HepG2 (cell line): Measurements from ENCODE around the gene F7. TPM values are rescaled to one million over a fixed set of nuclear protein-coding genes. Genes with fewer than 3 reads are reported as not detected.

Experiments
- BHLHE40 ChIP-seq: IDR thresholded peaks from 2 replicates; pipeline ENCODE4 v1.6.1; 2011; ENCODE audit warnings: low read length, improper control_type of control experiment
- CTCF ChIP-seq: sonication (generic); formaldehyde crosslinking; IDR thresholded peaks from 2 replicates; pipeline ENCODE4 v1.5.0; 2020; ENCODE audit warnings: mild to moderate bottlenecking, missing genetic modification reagents, moderate library complexity
- KDM1A ChIP-seq: IDR thresholded peaks from 2 replicates; pipeline ENCODE4 v1.6.1; 2016; ENCODE audit warnings: missing compliant biosample characterization
- PBX2 ChIP-seq: IDR thresholded peaks from 2 replicates; pipeline ENCODE4 v1.6.1; 2016; ENCODE audit warnings: control low read depth
- RNF2 ChIP-seq: fragments of 450-650 bp; conservative IDR thresholded peaks from 2 replicates; pipeline ENCODE4 v1.6.1; 2016; ENCODE audit warnings: low read depth
- SKI ChIP-seq: fragments of 450-650 bp; IDR thresholded peaks from one replicate; pipeline ENCODE4 v1.6.1; 2018; ENCODE audit warnings: mild to moderate bottlenecking; ENCODE audit not compliant: partially characterized antibody
- SOX5 ChIP-seq: IDR thresholded peaks from 2 replicates; pipeline ENCODE4 v1.6.1; 2016; ENCODE audit warnings: borderline replicate concordance
- SYNCRIP ChIP-seq: fragments of 200-400 bp; formaldehyde crosslinking; IDR thresholded peaks from 2 replicates; pipeline ENCODE4 v1.6.1; 2018; ENCODE audit warnings: mild to moderate bottlenecking, low read depth, low read length; ENCODE audit not compliant: insufficient read depth
- TIGD3 ChIP-seq: sonication (generic); formaldehyde crosslinking; IDR thresholded peaks from 2 replicates; pipeline ENCODE4 v1.5.1; 2020; ENCODE audit warnings: mild to moderate bottlenecking, missing genetic modification reagents, borderline replicate concordance
- WIZ ChIP-seq: sonication (generic); formaldehyde crosslinking; IDR thresholded peaks from 2 replicates; pipeline ENCODE4 v1.5.1; 2020; ENCODE audit warnings: mild to moderate bottlenecking, missing genetic modification reagents
- ZNF205 ChIP-seq: IDR thresholded peaks from 2 replicates; pipeline ENCODE4 v1.6.1; 2018; ENCODE audit warnings: missing biosample characterization, missing genetic modification reagents
- ZNF275 ChIP-seq: sonication (generic); formaldehyde crosslinking; IDR thresholded peaks from 2 replicates; pipeline ENCODE4 v1.8.0; 2022; ENCODE audit warnings: missing genetic modification reagents, mild to moderate bottlenecking, inconsistent platforms, borderline replicate concordance
- ZNF3 ChIP-seq: IDR thresholded peaks from 2 replicates; pipeline ENCODE4 v1.7.0; 2017; ENCODE audit warnings: inconsistent platforms
- ZNF350 ChIP-seq: sonication (generic); formaldehyde crosslinking; IDR thresholded peaks from 2 replicates; pipeline ENCODE4 v1.4.0; 2020; ENCODE audit warnings: mild to moderate bottlenecking, low read depth, missing genetic modification reagents, borderline replicate concordance
- ZNF484 ChIP-seq: sonication (generic); formaldehyde crosslinking; IDR thresholded peaks from 2 replicates; pipeline ENCODE4 v1.5.1; 2020; ENCODE audit warnings: mild to moderate bottlenecking, low read depth, missing genetic modification reagents, borderline replicate concordance
- ZNF574 ChIP-seq: sonication (generic); formaldehyde crosslinking; IDR thresholded peaks from 2 replicates; pipeline ENCODE4 v1.4.0; 2020; ENCODE audit warnings: missing genetic modification reagents
- ZNF704 ChIP-seq: sonication (generic); formaldehyde crosslinking; IDR thresholded peaks from 2 replicates; pipeline ENCODE4 v1.8.1; 2023; ENCODE audit warnings: mild to moderate bottlenecking, inconsistent platforms, moderate library complexity, missing genetic modification reagents, borderline replicate concordance
- ZNF850 ChIP-seq: sonication (generic); formaldehyde crosslinking; conservative IDR thresholded peaks from 2 replicates; pipeline ENCODE4 v1.9.0; 2021; ENCODE audit warnings: mild to moderate bottlenecking, missing genetic modification reagents
- ZSCAN25 ChIP-seq: sonication (generic); formaldehyde crosslinking; IDR thresholded peaks from 2 replicates; pipeline ENCODE4 v1.8.0; 2022; ENCODE audit warnings: mild to moderate bottlenecking, missing genetic modification reagents
- polyA plus RNA-seq, 8 experiments: library from polyadenylated mRNA; depleted of rRNA in 3 of 8; stranded (reverse) in 7 of 8; unstranded in 1 of 8; fragments of >200 nt; fragmentation: Illumina TruSeq in 4 of 8; extraction: Trizol in 4 of 8; gene quantifications; 2 replicates each; pipeline versions ENCODE4 v1.2.1 to v1.2.3, GENCODE V29; 2011 to 2016; ENCODE audit warnings: low read depth in 4 of 8, missing spikeins in 1 of 8, mixed read lengths in 1 of 8; ENCODE audit not compliant: insufficient read depth in 1 of 8
- total RNA-seq, 5 experiments: library from RNA; depleted of rRNA; stranded (reverse); fragments of >200 nt; fragmentation: Illumina TruSeq; extraction: Trizol; gene quantifications; 2 replicates each; pipeline ENCODE4 v1.2.3, GENCODE V29; 2016; ENCODE audit warnings: low read depth in 1 of 5

The F7 gene
- total and polyA plus RNA-seq, 2 of the 13 experiments (the other 11 are each of a cell fraction or from before 2014, with no cell fraction given), result 12.6 to 26.5 TPM

GRCh38 chr13:113157929-113158747 is 52.5 kb downstream of the F7 start, which contains the start of gene PROZ (continued):
- TF ChIP-seq ZNF574 (CRISPR knock-in tag) (peak; percentile 63), ZNF3 (CRISPR knock-in tag) (no peak), ZSCAN25 (CRISPR knock-in tag) (peak; percentile 44; the same call in 1 of the 2 replicates), TIGD3 (CRISPR knock-in tag) (no peak), SOX5 (CRISPR knock-in tag) (peak; percentile 49; the same call in 1 of the 2 replicates), SKI (peak; percentile 33), KDM1A (no peak; the same call in 1 of the 2 replicates), ZNF275 (CRISPR knock-in tag) (no peak), PBX2 (CRISPR knock-in tag) (no peak), BHLHE40 (no peak), ZNF350 (CRISPR knock-in tag) (peak; percentile 61), ZNF704 (no peak), WIZ (CRISPR knock-in tag) (no peak), ZNF484 (CRISPR knock-in tag) (no peak), ZNF205 (CRISPR knock-in tag) (peak; percentile 73; the same call in 1 of the 2 replicates), CTCF (peak; percentile 35; the same call in 1 of the 2 replicates), SYNCRIP (no peak), ZNF850 (no peak), RNF2 (0 out of 2 replicates have a peak, but pooled peaks have one; percentile 62)
